SK-N-SH treated with all-trans-retinoic acid at 6 μM for 48 hours (cell line): ENCODE measurements around the gene B3GLCT.

Source experiments
- ATAC-seq: fragments of 200-7000 bp; cut with Tn5 transposase; 3 replicates; pipeline ENCODE4 v1.9.1; 2020; ENCODE audit warnings: mild to moderate bottlenecking, moderate library complexity
- ARNTL ChIP-seq: fragments of 450-650 bp; formaldehyde crosslinking; IDR thresholded peaks from 2 replicates; pipeline ENCODE4 v1.5.0; 2020; ENCODE audit warnings: low read depth, mild to moderate bottlenecking, moderate library complexity, borderline replicate concordance
- CREB5 ChIP-seq: fragments of 250-450 bp; sonication (Bioruptor Pico); IDR thresholded peaks from 2 replicates; pipeline ENCODE4 v1.5.1; 2020; ENCODE audit warnings: low read depth, mild to moderate bottlenecking, moderate library complexity
- CSDC2 ChIP-seq: fragments of 250-450 bp; sonication (Bioruptor Pico); IDR thresholded peaks from 2 replicates; pipeline ENCODE4 v1.5.0; 2020; ENCODE audit warnings: mild to moderate bottlenecking, moderate library complexity
- CSRNP3 ChIP-seq: fragments of 250-450 bp; sonication (Bioruptor Pico); IDR thresholded peaks from 2 replicates; pipeline ENCODE4 v1.5.1; 2021; ENCODE audit warnings: mild to moderate bottlenecking, moderate library complexity
- ESRRG ChIP-seq: fragments of 250-450 bp; sonication (Bioruptor Pico); IDR thresholded peaks from 2 replicates; pipeline ENCODE4 v1.6.1; 2021; ENCODE audit warnings: mild to moderate bottlenecking
- GLIS3 ChIP-seq: fragments of 250-450 bp; sonication (Bioruptor Pico); IDR thresholded peaks from 2 replicates; pipeline ENCODE4 v1.5.0; 2020; ENCODE audit warnings: mild to moderate bottlenecking, moderate library complexity
- ISL1 ChIP-seq: fragments of 250-450 bp; sonication (Bioruptor Pico); IDR thresholded peaks from 2 replicates; pipeline ENCODE4 v2.1.2; 2022; ENCODE audit warnings: mild to moderate bottlenecking, moderate library complexity
- OSR1 ChIP-seq: fragments of 250-450 bp; sonication (Bioruptor Pico); IDR thresholded peaks from 2 replicates; pipeline ENCODE4 v1.8.0; 2022; ENCODE audit warnings: moderate library complexity, mild to moderate bottlenecking, inconsistent platforms
- POU6F1 ChIP-seq: fragments of 250-450 bp; sonication (Bioruptor Pico); IDR thresholded peaks from 2 replicates; pipeline ENCODE4 v1.8.0; 2021; ENCODE audit warnings: low read depth, mild to moderate bottlenecking, moderate library complexity, borderline replicate concordance
- PPARA ChIP-seq: fragments of 250-450 bp; sonication (Bioruptor Pico); IDR thresholded peaks from 2 replicates; pipeline ENCODE4 v1.5.0; 2020; ENCODE audit warnings: mild to moderate bottlenecking, borderline replicate concordance
- RARB ChIP-seq: fragments of 250-450 bp; sonication (Bioruptor Pico); IDR thresholded peaks from 2 replicates; pipeline ENCODE4 v1.8.0; 2021; ENCODE audit warnings: mild to moderate bottlenecking, moderate library complexity
- SNAI2 ChIP-seq: fragments of 250-450 bp; sonication (Bioruptor Pico); IDR thresholded peaks from 2 replicates; pipeline ENCODE4 v1.5.0; 2020; ENCODE audit warnings: mild to moderate bottlenecking, moderate library complexity
- TCF4 ChIP-seq: fragments of 250-450 bp; sonication (Bioruptor Pico); IDR thresholded peaks from 2 replicates; pipeline ENCODE4 v1.8.0; 2021; ENCODE audit warnings: mild to moderate bottlenecking, moderate library complexity, borderline replicate concordance
- TOX ChIP-seq: fragments of 250-450 bp; sonication (Bioruptor Pico); IDR thresholded peaks from 2 replicates; pipeline ENCODE4 v1.8.0; 2021; ENCODE audit warnings: mild to moderate bottlenecking, moderate library complexity, borderline replicate concordance
- TSHZ2 ChIP-seq: fragments of 250-450 bp; sonication (Bioruptor Pico); IDR thresholded peaks from 2 replicates; pipeline ENCODE4 v1.5.0; 2020; ENCODE audit warnings: mild to moderate bottlenecking, moderate library complexity
- ZFP3 ChIP-seq: fragments of 250-450 bp; sonication (Bioruptor Pico); IDR thresholded peaks from 2 replicates; pipeline ENCODE4 v1.5.0; 2020; ENCODE audit warnings: mild to moderate bottlenecking, moderate library complexity
- ZFP30 ChIP-seq: fragments of 450-650 bp; formaldehyde crosslinking; IDR thresholded peaks from 2 replicates; pipeline ENCODE4 v1.5.0; 2022; ENCODE audit warnings: mild to moderate bottlenecking, moderate library complexity
- ZNF565 ChIP-seq: fragments of 450-650 bp; formaldehyde crosslinking; conservative IDR thresholded peaks from 2 replicates; pipeline ENCODE4 v1.5.0; 2020; ENCODE audit warnings: low read depth, mild to moderate bottlenecking, moderate library complexity
- ZNF8 ChIP-seq: fragments of 450-650 bp; formaldehyde crosslinking; IDR thresholded peaks from 2 replicates; pipeline ENCODE4 v1.5.0; 2020; ENCODE audit warnings: mild to moderate bottlenecking, moderate library complexity

B3GLCT gene

GRCh38 chr13:31167490-31167889 lies 32.3 kb upstream of the B3GLCT start (continued):
- TF ChIP-seq CSRNP3 (CRISPR knock-in tag): no peak
- TF ChIP-seq ZNF8 (CRISPR knock-in tag): no peak
- no peak for TF ChIP-seq ZFP30 (CRISPR knock-in tag)
- TF ChIP-seq ZFP3 (CRISPR knock-in tag): no peak

GRCh38 chr13:31168166-31168565 lies 31.6 kb upstream of the B3GLCT start:
- no peak for ATAC-seq
- TF ChIP-seq CREB5 (CRISPR knock-in tag) (no peak), TOX (CRISPR knock-in tag) (no peak), ZNF8 (CRISPR knock-in tag) (no peak), CSDC2 (no peak), CSRNP3 (CRISPR knock-in tag) (no peak), TCF4 (CRISPR knock-in tag) (no peak), ZFP30 (CRISPR knock-in tag) (no peak), ESRRG (CRISPR knock-in tag) (no peak), OSR1 (no peak), ZNF565 (CRISPR knock-in tag) (no peak)

- no peak for ATAC-seq
Measured at GRCh38 chr13:31168736-31169135, 31.0 kb upstream of the B3GLCT start.

GRCh38 chr13:31172001-31172400 lies 27.8 kb upstream of the B3GLCT start:
- ATAC-seq: no peak
- TF ChIP-seq ISL1 (no peak; the same call in 1 of the 2 replicates), ESRRG (CRISPR knock-in tag) (no peak), ZFP3 (CRISPR knock-in tag) (no peak), SNAI2 (CRISPR knock-in tag) (no peak), GLIS3 (no peak), POU6F1 (CRISPR knock-in tag) (no peak), CSDC2 (no peak), CSRNP3 (CRISPR knock-in tag) (no peak), RARB (CRISPR knock-in tag) (no peak), TSHZ2 (no peak), ZNF565 (CRISPR knock-in tag) (no peak)

More at GRCh38 chr13:31168736-31169135, 31.0 kb upstream of the B3GLCT start:
- TF ChIP-seq PPARA (CRISPR knock-in tag) (no peak), TCF4 (CRISPR knock-in tag) (no peak), SNAI2 (CRISPR knock-in tag) (no peak), TSHZ2 (no peak), GLIS3 (no peak), ZNF565 (CRISPR knock-in tag) (no peak), ARNTL (CRISPR knock-in tag) (no peak)
